ENCODE data around the gene FGFR2. TPM values are rescaled to one million over a fixed set of nuclear protein-coding genes. Genes with fewer than 3 reads are reported as not detected.
A peak's percentile ranks its signal among the peaks of the same experiment; 100 is the strongest.

The FGFR2 gene
- total and polyA plus RNA-seq, 4 donors, result 11.4 to 69.9 (median 31.9) TPM

DNA sequence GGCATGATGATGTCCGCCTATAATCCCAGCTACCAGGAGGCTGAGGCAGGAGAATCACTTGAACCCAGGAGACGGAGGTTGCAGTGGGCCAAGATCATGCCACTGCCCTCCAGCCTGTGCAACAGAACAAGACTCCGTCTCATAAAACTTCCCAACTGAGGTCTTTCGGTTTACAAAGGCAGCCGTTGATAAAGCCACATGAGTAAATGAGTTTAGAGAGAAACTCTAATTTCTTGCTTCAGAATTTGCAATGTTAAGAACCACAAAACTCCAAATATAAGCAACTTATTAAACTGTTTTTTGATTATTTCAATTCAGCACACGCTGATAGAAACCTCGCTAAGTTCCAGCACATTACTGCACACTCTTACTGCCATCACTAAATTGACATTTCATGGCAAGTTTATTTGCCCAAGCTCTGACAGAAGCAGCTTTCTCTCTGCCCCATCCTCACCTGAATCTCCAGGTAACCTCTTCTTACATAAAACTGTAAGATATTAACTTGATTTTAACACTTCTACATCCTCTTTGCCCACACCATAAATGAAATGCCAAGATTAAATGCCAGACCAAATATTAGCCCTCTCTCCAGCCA is 67.7 kb downstream of the FGFR2 start:
- Histone ChIP-seq H3K9ac (ENCODE audit: low read depth in 1 of 2, low read length in 2 of 2) (no peak overlapping the region), H3K9me3 (ENCODE audit: control insufficient read depth in 4 of 4, low read length in 3 of 4) (no peaks in the 10 kb centered on the region), H3K4me3 (ENCODE audit: low read depth in 1 of 3, low read length in 3 of 3) (peak overlapping the region in 2 of 3 donors; percentile 28 to 33), H3K27me3 (ENCODE audit: control insufficient read depth in 4 of 4, insufficient read depth in 4 of 4, low read length in 3 of 4) (no peaks in the 10 kb centered on the region), H3K4me1 (ENCODE audit: control insufficient read depth in 4 of 4, insufficient read depth in 4 of 4, low read length in 3 of 4) (peaks cover 4 to 44% (median 36%) of the 10 kb centered on the region in 4 donors), H3K36me3 (ENCODE audit: control insufficient read depth in 4 of 4, insufficient read depth in 3 of 4, low read depth in 1 of 4, low read length in 3 of 4) (no peaks in the 10 kb centered on the region), H3K27ac (ENCODE audit: low read depth in 1 of 2, low read length in 2 of 2) (peak overlapping the region; percentile 56 to 74)
- TF ChIP-seq HNF4A (conservative IDR thresholded peaks at IDR 0.05) (no peak), FOXA1 (IDR thresholded peaks at IDR 0.05) (no peak), RAD21 (IDR thresholded peaks at IDR 0.05) (no peak), FOXA2 (IDR thresholded peaks at IDR 0.05) (no peak), JUND (IDR thresholded peaks at IDR 0.05) (no peak), RXRA (IDR thresholded peaks at IDR 0.05) (no peak), SP1 (IDR thresholded peaks at IDR 0.05) (no peak), NR2F2 (IDR thresholded peaks at IDR 0.05) (no peak), YY1 (IDR thresholded peaks at IDR 0.05) (no peak)
- TF ChIP-seq, protein P1, sequence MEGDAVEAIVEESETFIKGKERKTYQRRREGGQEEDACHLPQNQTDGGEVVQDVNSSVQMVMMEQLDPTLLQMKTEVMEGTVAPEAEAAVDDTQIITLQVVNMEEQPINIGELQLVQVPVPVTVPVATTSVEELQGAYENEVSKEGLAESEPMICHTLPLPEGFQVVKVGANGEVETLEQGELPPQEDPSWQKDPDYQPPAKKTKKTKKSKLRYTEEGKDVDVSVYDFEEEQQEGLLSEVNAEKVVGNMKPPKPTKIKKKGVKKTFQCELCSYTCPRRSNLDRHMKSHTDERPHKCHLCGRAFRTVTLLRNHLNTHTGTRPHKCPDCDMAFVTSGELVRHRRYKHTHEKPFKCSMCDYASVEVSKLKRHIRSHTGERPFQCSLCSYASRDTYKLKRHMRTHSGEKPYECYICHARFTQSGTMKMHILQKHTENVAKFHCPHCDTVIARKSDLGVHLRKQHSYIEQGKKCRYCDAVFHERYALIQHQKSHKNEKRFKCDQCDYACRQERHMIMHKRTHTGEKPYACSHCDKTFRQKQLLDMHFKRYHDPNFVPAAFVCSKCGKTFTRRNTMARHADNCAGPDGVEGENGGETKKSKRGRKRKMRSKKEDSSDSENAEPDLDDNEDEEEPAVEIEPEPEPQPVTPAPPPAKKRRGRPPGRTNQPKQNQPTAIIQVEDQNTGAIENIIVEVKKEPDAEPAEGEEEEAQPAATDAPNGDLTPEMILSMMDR (IDR thresholded peaks at IDR 0.05; ENCODE audit: low read depth, low read length, missing input control), result no peak
- TF ChIP-seq, protein P2, sequence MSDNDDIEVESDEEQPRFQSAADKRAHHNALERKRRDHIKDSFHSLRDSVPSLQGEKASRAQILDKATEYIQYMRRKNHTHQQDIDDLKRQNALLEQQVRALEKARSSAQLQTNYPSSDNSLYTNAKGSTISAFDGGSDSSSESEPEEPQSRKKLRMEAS (IDR thresholded peaks at IDR 0.05), result no peak
- TF ChIP-seq, protein P3, sequence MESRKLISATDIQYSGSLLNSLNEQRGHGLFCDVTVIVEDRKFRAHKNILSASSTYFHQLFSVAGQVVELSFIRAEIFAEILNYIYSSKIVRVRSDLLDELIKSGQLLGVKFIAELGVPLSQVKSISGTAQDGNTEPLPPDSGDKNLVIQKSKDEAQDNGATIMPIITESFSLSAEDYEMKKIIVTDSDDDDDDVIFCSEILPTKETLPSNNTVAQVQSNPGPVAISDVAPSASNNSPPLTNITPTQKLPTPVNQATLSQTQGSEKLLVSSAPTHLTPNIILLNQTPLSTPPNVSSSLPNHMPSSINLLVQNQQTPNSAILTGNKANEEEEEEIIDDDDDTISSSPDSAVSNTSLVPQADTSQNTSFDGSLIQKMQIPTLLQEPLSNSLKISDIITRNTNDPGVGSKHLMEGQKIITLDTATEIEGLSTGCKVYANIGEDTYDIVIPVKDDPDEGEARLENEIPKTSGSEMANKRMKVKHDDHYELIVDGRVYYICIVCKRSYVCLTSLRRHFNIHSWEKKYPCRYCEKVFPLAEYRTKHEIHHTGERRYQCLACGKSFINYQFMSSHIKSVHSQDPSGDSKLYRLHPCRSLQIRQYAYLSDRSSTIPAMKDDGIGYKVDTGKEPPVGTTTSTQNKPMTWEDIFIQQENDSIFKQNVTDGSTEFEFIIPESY (IDR thresholded peaks at IDR 0.05), result no peak
- WGBS, result 50% methylated on average over 7 of the region's 7 CpGs
- no peak for DNase-seq (ENCODE audit: low spot score)

DNA sequence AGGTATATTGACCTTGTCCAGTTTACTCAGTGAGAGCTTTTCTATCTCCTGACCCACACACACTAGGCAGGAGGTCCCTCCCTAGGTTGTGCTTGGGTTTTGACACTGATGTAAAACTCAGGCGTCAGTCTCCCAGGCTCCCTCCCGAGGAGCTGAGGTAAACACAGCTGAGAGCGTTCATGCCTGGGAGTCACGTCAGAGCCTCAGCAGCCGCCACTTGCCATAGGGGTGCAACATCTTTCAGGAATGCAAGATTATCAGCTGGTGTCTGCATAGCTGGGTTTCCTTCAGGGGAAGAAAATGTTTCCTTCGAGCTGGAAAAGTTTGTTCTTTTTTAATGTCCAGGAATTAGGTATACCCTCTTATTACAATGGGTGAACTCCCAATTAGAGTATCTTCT is 70.6 kb downstream of the FGFR2 start:
- DNase-seq (ENCODE audit: low spot score), result no peak
- H3K9me3 ChIP-seq (ENCODE audit: control insufficient read depth in 4 of 4, low read length in 3 of 4), result no peaks in the 10 kb centered on the region
- 76% methylated on average over 6 of the region's 6 CpGs for WGBS
- no peaks in the 10 kb centered on the region for H3K27me3 ChIP-seq (ENCODE audit: control insufficient read depth in 4 of 4, insufficient read depth in 4 of 4, low read length in 3 of 4)
- no peak overlapping the region for H3K9ac ChIP-seq (ENCODE audit: low read depth in 1 of 2, low read length in 2 of 2)
- peaks cover 4 to 50% (median 42%) of the 10 kb centered on the region in 4 donors for H3K4me1 ChIP-seq (ENCODE audit: control insufficient read depth in 4 of 4, insufficient read depth in 4 of 4, low read length in 3 of 4)
- H3K4me3 ChIP-seq (ENCODE audit: low read depth in 1 of 3, low read length in 3 of 3), result no peak overlapping the region
- TF ChIP-seq FOXA1 (IDR thresholded peaks at IDR 0.05) (no peak), YY1 (IDR thresholded peaks at IDR 0.05) (no peak), RXRA (IDR thresholded peaks at IDR 0.05) (no peak), GABPA (IDR thresholded peaks at IDR 0.05 in 1 of 2, conservative IDR thresholded peaks at IDR 0.05 in 1 of 2) (no peak), JUND (IDR thresholded peaks at IDR 0.05) (no peak), HNF4A (conservative IDR thresholded peaks at IDR 0.05) (no peak), SP1 (IDR thresholded peaks at IDR 0.05) (no peak), FOXA2 (IDR thresholded peaks at IDR 0.05) (no peak), TAF1 (conservative IDR thresholded peaks at IDR 0.05) (no peak), HNF4G (IDR thresholded peaks at IDR 0.05) (no peak), RAD21 (IDR thresholded peaks at IDR 0.05) (no peak)
- TF ChIP-seq, protein P4, sequence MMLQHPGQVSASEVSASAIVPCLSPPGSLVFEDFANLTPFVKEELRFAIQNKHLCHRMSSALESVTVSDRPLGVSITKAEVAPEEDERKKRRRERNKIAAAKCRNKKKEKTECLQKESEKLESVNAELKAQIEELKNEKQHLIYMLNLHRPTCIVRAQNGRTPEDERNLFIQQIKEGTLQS (IDR thresholded peaks at IDR 0.05), result no peak
- TF ChIP-seq, protein P1 (IDR thresholded peaks at IDR 0.05; ENCODE audit: low read depth, low read length, missing input control), result no peak
- TF ChIP-seq, protein P3 (IDR thresholded peaks at IDR 0.05), result no peak
- TF ChIP-seq, protein P2 (IDR thresholded peaks at IDR 0.05), result no peak
- TF ChIP-seq, protein P5, sequence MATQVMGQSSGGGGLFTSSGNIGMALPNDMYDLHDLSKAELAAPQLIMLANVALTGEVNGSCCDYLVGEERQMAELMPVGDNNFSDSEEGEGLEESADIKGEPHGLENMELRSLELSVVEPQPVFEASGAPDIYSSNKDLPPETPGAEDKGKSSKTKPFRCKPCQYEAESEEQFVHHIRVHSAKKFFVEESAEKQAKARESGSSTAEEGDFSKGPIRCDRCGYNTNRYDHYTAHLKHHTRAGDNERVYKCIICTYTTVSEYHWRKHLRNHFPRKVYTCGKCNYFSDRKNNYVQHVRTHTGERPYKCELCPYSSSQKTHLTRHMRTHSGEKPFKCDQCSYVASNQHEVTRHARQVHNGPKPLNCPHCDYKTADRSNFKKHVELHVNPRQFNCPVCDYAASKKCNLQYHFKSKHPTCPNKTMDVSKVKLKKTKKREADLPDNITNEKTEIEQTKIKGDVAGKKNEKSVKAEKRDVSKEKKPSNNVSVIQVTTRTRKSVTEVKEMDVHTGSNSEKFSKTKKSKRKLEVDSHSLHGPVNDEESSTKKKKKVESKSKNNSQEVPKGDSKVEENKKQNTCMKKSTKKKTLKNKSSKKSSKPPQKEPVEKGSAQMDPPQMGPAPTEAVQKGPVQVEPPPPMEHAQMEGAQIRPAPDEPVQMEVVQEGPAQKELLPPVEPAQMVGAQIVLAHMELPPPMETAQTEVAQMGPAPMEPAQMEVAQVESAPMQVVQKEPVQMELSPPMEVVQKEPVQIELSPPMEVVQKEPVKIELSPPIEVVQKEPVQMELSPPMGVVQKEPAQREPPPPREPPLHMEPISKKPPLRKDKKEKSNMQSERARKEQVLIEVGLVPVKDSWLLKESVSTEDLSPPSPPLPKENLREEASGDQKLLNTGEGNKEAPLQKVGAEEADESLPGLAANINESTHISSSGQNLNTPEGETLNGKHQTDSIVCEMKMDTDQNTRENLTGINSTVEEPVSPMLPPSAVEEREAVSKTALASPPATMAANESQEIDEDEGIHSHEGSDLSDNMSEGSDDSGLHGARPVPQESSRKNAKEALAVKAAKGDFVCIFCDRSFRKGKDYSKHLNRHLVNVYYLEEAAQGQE (IDR thresholded peaks at IDR 0.05), result no peak
- no peaks in the 10 kb centered on the region for H3K36me3 ChIP-seq (ENCODE audit: control insufficient read depth in 4 of 4, insufficient read depth in 3 of 4, low read depth in 1 of 4, low read length in 3 of 4)
- H3K27ac ChIP-seq (ENCODE audit: low read depth in 1 of 2, low read length in 2 of 2), result no peak overlapping the region

Measured in liver (tissue), 9 donors.